Limb (tissue), 2 donors: ENCODE data around the gene LAMA4.

ENCODE experiments used
- DNase-seq, 2 donors: peaks; one replicate each; pipeline ENCODE4 v3.0.0-alpha.2; 2016; ENCODE audit errors: extremely low spot score in 2 of 2

The LAMA4 gene

GRCh38 chr6:112279031-112279935 lies 24.9 kb upstream of the LAMA4 start:
- no peak for DNase-seq

GRCh38 chr6:112275365-112275764 lies 21.0 kb upstream of the LAMA4 start:
- no peak for DNase-seq

GRCh38 chr6:112274774-112275173 lies 20.4 kb upstream of the LAMA4 start:
- DNase-seq: no peak

- DNase-seq: no peak
These were observed 18.4 kb upstream of the LAMA4 start for GRCh38 chr6:112272799-112273198.

GRCh38 chr6:112270756-112271155 lies 16.4 kb upstream of the LAMA4 start:
- no peak for DNase-seq

GRCh38 chr6:112269979-112270566 lies 15.7 kb upstream of the LAMA4 start:
- no peak for DNase-seq

GRCh38 chr6:112269114-112269513 lies 14.7 kb upstream of the LAMA4 start:
- DNase-seq: no peak

- no peak for DNase-seq
These were observed 14.3 kb upstream of the LAMA4 start for GRCh38 chr6:112268654-112269053.

- DNase-seq: no peak
These were observed 13.7 kb upstream of the LAMA4 start for GRCh38 chr6:112268019-112268418.

- DNase-seq: no peak
These were observed 12.0 kb upstream of the LAMA4 start for GRCh38 chr6:112266331-112266730.

GRCh38 chr6:112259337-112259675 lies 4.9 kb upstream of the LAMA4 start:
- DNase-seq: no peak

- no peak for DNase-seq
These were observed 4.4 kb upstream of the LAMA4 start for GRCh38 chr6:112258642-112259336.

GRCh38 chr6:112257178-112257855 lies 3.0 kb upstream of the LAMA4 start:
- peak in 1 of 2 donors; percentile 21 for DNase-seq

- DNase-seq: peak; percentile 50 to 52
These were observed 554 bp upstream of the LAMA4 start for GRCh38 chr6:112254921-112255320.

GRCh38 chr6:112253498-112253840 lies 898 bp downstream of the LAMA4 start:
- peak in 1 of 2 donors; percentile 54 for DNase-seq

GRCh38 chr6:112252571-112253497 lies 1.5 kb downstream of the LAMA4 start:
- peak in 1 of 2 donors; percentile 48 for DNase-seq

GRCh38 chr6:112251171-112251875 lies 3.0 kb downstream of the LAMA4 start:
- peak in 1 of 2 donors; percentile 83 for DNase-seq

- no peak for DNase-seq
These were observed 4.9 kb downstream of the LAMA4 start for GRCh38 chr6:112249489-112249888.

- no peak for DNase-seq
These were observed 7.1 kb downstream of the LAMA4 start for GRCh38 chr6:112247275-112247674.

- DNase-seq: peak in 1 of 2 donors; percentile 91
These were observed 8.7 kb downstream of the LAMA4 start for GRCh38 chr6:112245511-112246203.
